HG03469 (cell line): Measurements from ENCODE around the gene GRB10.

Source experiments
- ATAC-seq: cut with Tn5 transposase; IDR thresholded peaks from one replicate; pipeline ENCODE4 v1.9.1; 2021; ENCODE audit warnings: mild to moderate bottlenecking, moderate library complexity, moderate number of reproducible peaks; ENCODE audit not compliant: unreplicated experiment

GRB10 gene

GRCh38 chr7:50782375-50783208 is at the start of gene GRB10:
Gene GRB10, minus strand, starts transcription at chr7:50782896. Its CDS starts 50,574 bp downstream, at chr7:50732322.
- no peak for ATAC-seq

- no peak for ATAC-seq
These were observed 46.1 kb upstream of the GRB10 start for GRCh38 chr7:50828801-50829200.

- no peak for ATAC-seq
These were observed 45.4 kb upstream of the GRB10 start for GRCh38 chr7:50828116-50828515.

GRCh38 chr7:50827281-50827680 is 44.6 kb upstream of the GRB10 start:
- no peak for ATAC-seq

- no peak for ATAC-seq
These were observed 43.9 kb upstream of the GRB10 start for GRCh38 chr7:50826371-50827172.

- no peak for ATAC-seq
These were observed 42.8 kb upstream of the GRB10 start for GRCh38 chr7:50825465-50825864.

GRCh38 chr7:50824882-50825281 is 42.2 kb upstream of the GRB10 start:
- no peak for ATAC-seq

- no peak for ATAC-seq
These were observed 40.0 kb upstream of the GRB10 start for GRCh38 chr7:50822706-50823105.

GRCh38 chr7:50822110-50822509 is 39.4 kb upstream of the GRB10 start:
- no peak for ATAC-seq

GRCh38 chr7:50821457-50822008 is 38.8 kb upstream of the GRB10 start:
- no peak for ATAC-seq

GRCh38 chr7:50818324-50818723 is 35.6 kb upstream of the GRB10 start:
- ATAC-seq = no peak

- no peak for ATAC-seq
These were observed 34.9 kb upstream of the GRB10 start for GRCh38 chr7:50817561-50817960.

- ATAC-seq = no peak
These were observed 32.4 kb upstream of the GRB10 start for GRCh38 chr7:50815138-50815537.

GRCh38 chr7:50814166-50814565 is 31.5 kb upstream of the GRB10 start:
- no peak for ATAC-seq

- no peak for ATAC-seq
These were observed 30.3 kb upstream of the GRB10 start for GRCh38 chr7:50812841-50813475.

GRCh38 chr7:50812094-50812493 is 29.4 kb upstream of the GRB10 start:
- no peak for ATAC-seq

GRCh38 chr7:50808282-50808888 is 25.7 kb upstream of the GRB10 start:
- no peak for ATAC-seq

- no peak for ATAC-seq
These were observed 24.5 kb upstream of the GRB10 start for GRCh38 chr7:50807026-50807730.

- ATAC-seq = no peak
These were observed 23.4 kb upstream of the GRB10 start for GRCh38 chr7:50806143-50806542.

- ATAC-seq = no peak
These were observed 22.9 kb upstream of the GRB10 start for GRCh38 chr7:50805447-50806125.
